GM12864 (cell line): ENCODE measurements around the gene DPP9.
"Not testable (repeated sequence)": the region's sequence is repeated elsewhere in the genome, so short reads cannot be mapped to it uniquely, and the experiment has no call there.

Source experiments
- DNase-seq: peaks from one replicate; pipeline ENCODE4 v3.0.0-alpha.2; 2011; ENCODE audit warnings: low read depth
- H3K4me3 ChIP-seq: 2 replicates; pipeline ENCODE4 v1.5.1; 2011; ENCODE audit warnings: mild to moderate bottlenecking, low read depth, low read length, control low read depth
- TF ChIP-seq, protein P1 (sequence below): IDR thresholded peaks from 2 replicates; pipeline ENCODE4 v1.5.1; 2011; ENCODE audit warnings: low read depth, mild to moderate bottlenecking, moderate library complexity, low read length, control low read depth, inconsistent platforms; ENCODE audit errors: missing control alignments

DPP9 gene

GRCh38 chr19:4715529-4716221, 8.0 kb downstream of the DPP9 start:
- no peak overlapping the region for H3K4me3 ChIP-seq
- TF ChIP-seq, protein P1, sequence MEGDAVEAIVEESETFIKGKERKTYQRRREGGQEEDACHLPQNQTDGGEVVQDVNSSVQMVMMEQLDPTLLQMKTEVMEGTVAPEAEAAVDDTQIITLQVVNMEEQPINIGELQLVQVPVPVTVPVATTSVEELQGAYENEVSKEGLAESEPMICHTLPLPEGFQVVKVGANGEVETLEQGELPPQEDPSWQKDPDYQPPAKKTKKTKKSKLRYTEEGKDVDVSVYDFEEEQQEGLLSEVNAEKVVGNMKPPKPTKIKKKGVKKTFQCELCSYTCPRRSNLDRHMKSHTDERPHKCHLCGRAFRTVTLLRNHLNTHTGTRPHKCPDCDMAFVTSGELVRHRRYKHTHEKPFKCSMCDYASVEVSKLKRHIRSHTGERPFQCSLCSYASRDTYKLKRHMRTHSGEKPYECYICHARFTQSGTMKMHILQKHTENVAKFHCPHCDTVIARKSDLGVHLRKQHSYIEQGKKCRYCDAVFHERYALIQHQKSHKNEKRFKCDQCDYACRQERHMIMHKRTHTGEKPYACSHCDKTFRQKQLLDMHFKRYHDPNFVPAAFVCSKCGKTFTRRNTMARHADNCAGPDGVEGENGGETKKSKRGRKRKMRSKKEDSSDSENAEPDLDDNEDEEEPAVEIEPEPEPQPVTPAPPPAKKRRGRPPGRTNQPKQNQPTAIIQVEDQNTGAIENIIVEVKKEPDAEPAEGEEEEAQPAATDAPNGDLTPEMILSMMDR, result no peak
- DNase-seq, result no peak

- DNase-seq, H3K4me3 ChIP-seq: not testable (repeated sequence)
Measured at GRCh38 chr19:4715178-4715528, 8.5 kb downstream of the DPP9 start.

GRCh38 chr19:4714016-4714415, 9.6 kb downstream of the DPP9 start:
- no peak for DNase-seq
- H3K4me3 ChIP-seq, result no peak overlapping the region
- TF ChIP-seq, protein P1, result no peak

GRCh38 chr19:4713384-4713951, 10.2 kb downstream of the DPP9 start:
- no peak overlapping the region for H3K4me3 ChIP-seq
- DNase-seq, result no peak
- TF ChIP-seq, protein P1, result no peak

DNA sequence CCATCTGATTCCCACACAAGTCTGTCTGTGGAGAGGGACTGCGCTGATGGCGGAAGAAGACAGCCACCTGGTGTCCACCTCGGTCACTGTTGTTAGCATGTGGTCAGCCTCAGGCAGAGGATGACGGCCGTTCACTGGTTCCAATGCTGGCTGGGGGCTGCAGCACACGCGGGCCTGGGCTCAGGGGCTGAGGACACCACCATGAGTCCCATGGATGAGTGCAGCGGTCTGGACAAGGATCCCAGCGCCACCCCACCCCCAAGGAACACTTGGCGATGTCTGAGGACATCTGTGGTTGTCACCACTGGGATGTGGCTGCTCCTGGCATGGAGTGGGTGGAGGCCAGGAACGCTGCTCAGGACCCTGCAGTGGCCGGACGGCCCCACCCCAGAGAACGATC, 10.9 kb downstream of the DPP9 start:
- TF ChIP-seq, protein P1, result no peak
- DNase-seq, result no peak
- no peak overlapping the region for H3K4me3 ChIP-seq

GRCh38 chr19:4711211-4711610, 12.4 kb downstream of the DPP9 start:
- TF ChIP-seq, protein P1, result no peak
- H3K4me3 ChIP-seq, result no peak overlapping the region
- DNase-seq, result no peak

DNA sequence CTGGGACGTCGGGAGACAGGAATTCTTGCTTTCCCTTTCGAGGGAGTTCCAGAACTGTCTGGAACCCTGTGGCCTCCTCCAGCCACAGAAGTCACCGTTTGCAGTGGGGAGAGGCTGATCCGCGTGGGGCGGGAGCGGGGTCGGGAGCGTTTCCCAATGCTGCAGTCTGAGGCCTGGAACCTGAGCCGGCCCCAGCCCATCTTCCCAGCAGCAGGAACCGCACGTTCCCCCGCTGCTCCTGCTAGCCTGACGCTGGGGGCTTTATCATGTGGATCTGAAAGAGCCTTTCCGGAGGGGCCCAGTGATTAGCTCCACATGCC, 13.4 kb downstream of the DPP9 start:
- TF ChIP-seq, protein P1, result no peak
- H3K4me3 ChIP-seq, result no peak overlapping the region
- DNase-seq, result no peak
